NCI-H187 (cell line): ENCODE measurements around the gene GABRG3.

Experiments
- DNase-seq, 2 experiments: peaks; one replicate each; lab custom pipeline; 2025; lab: John Stamatoyannopoulos, UW

The GABRG3 gene

DNA sequence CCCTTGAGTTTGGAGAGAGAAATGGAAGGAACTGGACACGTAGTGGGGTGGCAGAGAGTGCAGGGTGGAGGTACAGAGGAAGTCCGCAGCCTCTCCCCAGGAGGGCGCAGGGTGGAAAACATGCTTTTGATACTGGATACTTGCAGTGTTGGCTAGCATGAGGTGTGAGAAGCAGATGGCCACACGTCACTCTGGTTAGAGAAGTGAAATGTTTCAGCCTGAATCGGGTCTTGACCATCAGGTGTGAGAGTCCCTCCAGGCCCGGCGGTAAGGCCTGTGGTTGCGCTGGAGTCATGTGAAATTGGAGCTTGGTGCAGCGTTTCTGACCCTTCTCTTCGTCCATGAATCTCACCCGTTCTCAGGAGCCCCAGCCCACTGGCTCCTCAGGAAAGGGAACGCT lies 93.1 kb downstream of the GABRG3 start:
- no peak for DNase-seq

- DNase-seq: no peak
These were observed 94.2 kb downstream of the GABRG3 start for GRCh38 chr15:27065151-27065550.

DNA sequence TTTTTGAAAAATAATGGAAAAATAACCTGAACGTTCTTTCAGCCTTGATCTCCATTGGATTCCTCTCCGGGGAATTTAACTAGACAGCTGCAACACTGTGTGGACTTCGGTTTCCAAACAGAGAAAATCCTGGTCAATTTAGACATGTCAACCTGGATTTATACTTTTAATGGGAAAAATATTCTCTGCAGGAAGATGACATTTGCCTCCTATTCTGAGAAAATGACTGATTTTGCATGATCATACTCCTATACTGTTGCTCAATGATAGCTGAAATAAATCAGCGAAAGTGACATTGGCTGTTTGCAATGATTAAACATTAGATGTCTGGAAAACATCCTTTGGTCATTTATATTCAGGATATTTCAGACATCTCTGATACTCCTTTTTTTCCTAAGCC lies 94.8 kb downstream of the GABRG3 start:
- no peak for DNase-seq

DNA sequence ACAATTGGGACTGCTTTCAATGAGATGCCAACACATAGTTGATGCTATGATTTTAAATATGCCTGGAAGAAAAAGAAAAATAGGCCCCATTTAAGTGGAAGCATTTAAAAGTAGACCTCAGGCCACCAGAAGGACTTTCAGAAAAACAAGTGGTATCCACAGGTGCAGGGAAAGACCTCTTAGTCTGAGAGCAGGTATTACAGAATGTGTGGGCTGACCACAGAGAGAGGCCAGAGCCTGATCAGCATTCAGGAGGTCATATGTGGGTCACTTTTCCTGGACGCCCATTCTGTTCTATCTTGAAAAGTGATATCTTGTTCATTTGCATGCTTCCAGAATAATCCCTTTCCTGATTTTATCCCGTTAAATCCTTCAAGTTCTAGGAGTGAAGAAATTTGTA lies 95.5 kb downstream of the GABRG3 start:
- no peak for DNase-seq

GRCh38 chr15:27067175-27067574 lies 96.2 kb downstream of the GABRG3 start:
- DNase-seq: no peak

GRCh38 chr15:27070841-27071240 lies 99.9 kb downstream of the GABRG3 start:
- no peak for DNase-seq

GRCh38 chr15:27074179-27074578 lies 103.2 kb downstream of the GABRG3 start:
- DNase-seq: no peak

GRCh38 chr15:27077790-27078189 lies 106.8 kb downstream of the GABRG3 start:
- no peak for DNase-seq

DNA sequence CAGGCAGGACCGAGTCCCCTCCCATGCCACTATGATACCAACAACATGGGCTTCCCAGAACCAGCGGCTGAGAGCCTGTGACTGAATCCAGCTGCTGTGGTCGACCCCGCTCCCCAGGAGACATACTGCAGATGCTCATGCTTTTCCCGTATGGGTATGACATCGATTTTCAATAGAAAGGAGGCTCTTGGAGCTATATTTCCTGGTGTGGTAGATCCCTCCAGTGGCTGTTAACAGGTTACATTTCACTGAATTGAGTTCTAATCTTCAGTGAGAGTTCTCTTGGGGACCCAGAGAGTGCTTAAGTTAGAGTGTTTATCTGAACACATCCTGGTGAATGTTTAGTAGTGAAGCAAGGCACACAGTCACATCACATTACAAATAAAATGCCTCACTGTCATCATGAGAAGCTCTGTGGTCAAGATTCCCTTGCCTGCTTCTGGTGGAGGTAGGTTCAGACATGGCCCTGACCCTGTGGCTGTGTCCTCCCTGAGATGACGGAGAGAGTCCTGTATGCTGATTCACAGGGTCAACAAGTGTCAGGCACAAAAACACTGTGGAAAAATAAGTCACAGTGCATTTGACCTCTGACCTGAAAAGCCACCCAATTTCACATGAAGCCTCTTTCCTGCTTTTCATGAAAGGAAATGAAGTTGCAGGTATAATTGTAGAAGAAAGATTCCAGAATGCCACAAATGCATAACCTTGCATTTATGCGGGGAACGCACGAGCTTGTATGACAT lies 110.9 kb downstream of the GABRG3 start:
- no peak for DNase-seq

GRCh38 chr15:27082526-27082925 lies 111.5 kb downstream of the GABRG3 start:
- DNase-seq: no peak

DNA sequence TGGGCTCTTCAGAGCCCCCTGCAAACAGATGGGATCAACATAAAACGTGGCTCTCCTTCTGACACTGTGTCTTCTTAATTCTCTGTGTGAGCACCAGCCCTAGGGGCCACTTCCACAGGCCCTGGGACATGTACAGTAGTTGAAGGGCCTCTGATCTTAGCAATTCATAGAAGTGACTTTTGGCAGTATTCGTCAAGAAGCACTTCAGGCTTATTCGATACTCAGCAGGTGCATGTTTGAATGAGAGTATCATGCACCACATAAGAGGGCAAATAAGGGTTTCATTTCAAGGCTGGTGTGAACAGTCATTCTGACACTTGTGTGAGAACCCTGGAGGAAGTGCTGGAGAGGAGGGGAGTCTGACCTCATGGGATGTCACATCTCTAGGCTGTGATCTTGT lies 113.9 kb downstream of the GABRG3 start:
- DNase-seq: no peak

DNA sequence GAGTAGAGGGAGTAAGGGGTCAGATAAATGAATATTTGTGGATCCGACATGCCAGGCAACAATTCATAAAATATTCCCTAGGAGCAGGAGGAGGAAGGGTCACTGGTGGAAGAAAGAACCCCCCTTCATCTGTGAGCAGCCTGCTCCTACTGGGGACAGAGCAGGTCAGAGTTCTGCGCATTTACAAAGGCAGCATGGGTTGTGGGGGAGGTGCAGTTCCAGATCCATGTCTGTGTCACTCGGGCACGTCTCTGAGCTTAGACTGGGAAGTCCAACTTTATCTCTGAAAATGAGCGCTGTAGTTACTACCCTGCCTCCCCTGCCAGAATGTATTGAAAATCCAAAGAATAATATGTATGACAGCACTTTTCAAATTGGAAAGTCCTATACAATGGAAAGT lies 115.2 kb downstream of the GABRG3 start:
- DNase-seq: no peak

DNA sequence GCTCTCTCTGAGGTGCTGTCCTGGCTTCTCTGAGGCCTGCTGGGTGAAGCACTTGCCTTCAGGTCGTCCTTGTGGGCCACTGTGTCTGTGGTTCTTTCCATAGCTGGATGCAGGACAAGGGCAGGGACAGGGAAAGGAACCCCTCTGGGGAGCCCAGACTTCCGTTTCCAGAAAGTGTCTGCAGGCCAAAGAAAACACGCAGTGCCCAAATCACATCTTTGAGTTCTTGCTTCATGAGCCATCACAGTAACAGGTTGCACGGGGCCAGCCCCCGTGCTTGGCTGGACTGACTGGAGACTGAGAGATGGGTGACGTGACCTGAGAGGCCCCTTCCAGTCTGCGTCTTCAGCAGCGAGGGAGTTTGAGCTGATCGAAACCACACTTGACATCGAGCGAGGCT lies 115.8 kb downstream of the GABRG3 start:
- no peak for DNase-seq

- no peak for DNase-seq
These were observed 116.9 kb downstream of the GABRG3 start for GRCh38 chr15:27087651-27088583.

DNA sequence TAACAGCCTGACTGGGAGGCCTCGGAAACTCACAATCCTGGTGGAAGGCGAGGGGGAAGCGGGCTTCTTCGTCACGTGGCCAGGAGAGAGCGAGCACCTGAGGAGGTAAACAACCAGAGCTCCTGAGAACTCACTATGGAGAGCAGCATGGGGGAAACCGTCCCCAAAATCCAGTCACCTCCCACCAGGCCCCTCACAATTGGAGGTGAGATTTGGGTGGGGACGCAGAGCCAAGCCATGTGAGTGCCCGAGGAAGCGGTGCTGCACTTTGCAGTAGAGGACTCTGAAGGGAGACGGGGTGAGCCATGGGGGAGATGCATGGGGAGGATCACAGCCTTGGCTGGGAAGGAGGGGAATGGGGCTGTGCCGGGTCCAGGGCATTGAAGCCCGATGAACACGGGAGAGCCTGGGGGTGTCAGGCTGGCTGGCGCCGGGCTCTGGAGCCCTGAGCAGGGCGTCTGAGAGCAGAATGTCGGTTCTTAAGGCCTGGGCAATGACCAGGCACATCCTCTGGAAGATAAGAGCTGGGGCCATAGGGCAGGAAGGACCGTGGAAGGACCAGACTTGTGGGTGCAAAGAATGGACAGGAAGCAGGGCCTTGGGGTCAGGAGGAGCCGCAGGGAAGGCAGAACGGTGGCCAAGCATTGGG lies 117.7 kb downstream of the GABRG3 start:
- DNase-seq: no peak

- no peak for DNase-seq
These were observed 118.2 kb downstream of the GABRG3 start for GRCh38 chr15:27089233-27089586.

DNA sequence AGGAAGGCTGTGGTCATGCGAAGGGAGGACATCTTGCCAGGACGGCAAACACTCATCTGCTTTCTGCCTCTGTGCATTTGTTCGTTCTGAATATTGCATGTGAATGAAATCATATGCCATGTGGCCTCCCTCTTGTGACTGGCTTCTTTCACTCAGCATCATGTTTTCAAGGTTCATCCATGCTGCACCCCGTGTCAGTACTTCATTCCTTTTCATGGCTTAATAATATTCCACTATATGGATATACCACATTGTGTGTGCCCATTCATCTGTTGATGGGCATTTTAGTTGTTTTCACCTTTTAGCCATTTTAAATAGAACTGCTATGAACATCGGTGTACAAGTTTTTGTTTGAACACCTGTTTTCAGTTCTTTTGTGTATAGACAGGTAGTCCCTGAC lies 118.7 kb downstream of the GABRG3 start:
- no peak for DNase-seq

DNA sequence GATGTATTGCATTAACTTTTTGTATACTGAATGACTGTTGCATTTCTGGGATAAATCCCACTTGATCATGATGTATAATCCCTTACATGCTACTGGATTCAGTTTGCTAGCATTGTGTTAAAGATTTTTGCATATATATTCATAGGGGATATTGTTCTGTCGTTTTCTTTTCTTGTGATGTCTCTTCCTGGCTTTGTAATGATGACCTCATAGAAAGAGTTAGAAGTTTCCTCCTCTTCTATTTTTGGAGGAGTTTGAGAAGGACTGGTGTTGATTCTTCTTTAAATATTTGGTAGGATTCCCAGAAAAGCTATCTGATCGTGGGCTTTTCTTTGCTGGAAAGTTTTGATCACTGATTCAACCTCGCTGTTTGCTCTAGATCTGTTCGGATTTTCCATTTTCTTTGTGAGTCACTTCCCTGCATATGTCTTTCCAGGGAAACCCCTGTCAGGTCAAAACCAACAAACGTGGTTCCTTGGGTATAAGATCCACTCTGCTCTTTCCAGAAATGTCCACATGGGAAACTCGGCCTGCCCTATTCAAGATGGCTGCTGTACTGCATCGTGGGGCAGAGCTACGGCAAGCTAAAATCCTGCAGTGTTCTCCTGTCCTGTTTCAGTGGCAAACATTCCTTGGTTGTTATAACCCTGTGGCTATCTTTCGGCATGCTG lies 120.4 kb downstream of the GABRG3 start:
- DNase-seq: no peak

DNA sequence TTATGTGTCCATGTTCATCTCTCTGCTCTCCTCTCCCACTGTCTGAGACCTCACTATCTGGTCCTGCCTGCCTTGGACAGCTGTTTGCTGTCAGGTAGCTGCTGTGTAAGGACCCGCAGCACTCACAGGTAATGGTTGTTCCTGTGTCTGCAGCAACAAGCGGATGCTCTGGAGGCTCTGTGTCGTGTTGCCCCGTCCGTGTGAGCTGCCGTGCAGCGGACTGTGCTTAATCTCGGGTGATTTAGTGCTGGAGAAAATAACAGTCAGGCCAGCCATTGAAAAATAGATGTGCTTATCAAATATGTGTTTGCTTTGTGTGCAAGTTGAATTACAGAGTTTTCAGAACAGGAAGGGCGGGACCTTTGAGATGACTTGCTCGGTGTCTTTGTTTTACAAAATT lies 121.4 kb downstream of the GABRG3 start:
- DNase-seq: no peak

- DNase-seq: no peak
These were observed 123.3 kb downstream of the GABRG3 start for GRCh38 chr15:27094235-27094634.

- DNase-seq: no peak
These were observed 125.1 kb downstream of the GABRG3 start for GRCh38 chr15:27095886-27096624.

DNA sequence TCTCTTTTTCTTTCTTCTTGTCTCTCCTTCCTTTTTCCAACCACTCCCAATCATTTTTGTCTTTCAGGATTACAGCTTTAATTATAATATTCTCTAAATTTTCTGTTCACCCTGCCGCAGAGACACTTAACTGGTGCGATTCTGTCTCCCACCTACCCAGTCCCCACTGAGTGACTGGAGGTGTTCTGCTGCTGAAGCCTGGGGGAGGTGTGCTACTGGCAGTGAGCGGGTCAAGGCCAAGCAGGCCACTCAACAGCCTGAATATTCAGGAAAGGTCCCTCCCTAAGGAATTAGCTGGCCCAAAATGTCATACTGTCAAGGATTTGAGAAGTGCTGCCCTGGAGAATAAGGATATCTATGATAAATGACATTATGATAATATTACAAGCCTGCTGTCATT lies 126.5 kb downstream of the GABRG3 start:
- no peak for DNase-seq
